Fibroblast of the aortic adventitia (primary cell): ENCODE data around the gene TPRX1. TPM values are rescaled to one million over a fixed set of nuclear protein-coding genes. Genes with fewer than 3 reads are reported as not detected.

Source experiments
- DNase-seq: peaks from one replicate; pipeline ENCODE4 v3.0.0-alpha.2; 2010; ENCODE audit warnings: low read depth
- H3K4me3 ChIP-seq: 2 replicates; pipeline ENCODE4 v1.5.1; 2011; ENCODE audit warnings: low read depth, mild to moderate bottlenecking, control low read depth, low read length, moderate library complexity
- small RNA-seq: library from RNA; depleted of rRNA; stranded (forward); fragments of <200 nt; gene quantifications from one replicate; pipeline ENCODE3, GENCODE V24; 2012
- total RNA-seq: library from RNA; depleted of rRNA; stranded (reverse); fragments of >200 nt; gene quantifications from 2 replicates; pipeline ENCODE4 v1.2.3, GENCODE V29; 2012; ENCODE audit warnings: low replicate concordance
- TF ChIP-seq, protein P1 (sequence below): IDR thresholded peaks from 2 replicates; pipeline ENCODE4 v1.5.1; 2011; ENCODE audit warnings: mild to moderate bottlenecking, low read length, control low read depth, inconsistent platforms; ENCODE audit not compliant: insufficient read depth

The TPRX1 gene
- total RNA-seq, 1 donor, result not detected

- no peak for DNase-seq
Measured at GRCh38 chr19:47752440-47753211, 51.7 kb downstream of the TPRX1 start.

More at GRCh38 chr19:47752440-47753211, 51.7 kb downstream of the TPRX1 start:
- TF ChIP-seq, protein P1, sequence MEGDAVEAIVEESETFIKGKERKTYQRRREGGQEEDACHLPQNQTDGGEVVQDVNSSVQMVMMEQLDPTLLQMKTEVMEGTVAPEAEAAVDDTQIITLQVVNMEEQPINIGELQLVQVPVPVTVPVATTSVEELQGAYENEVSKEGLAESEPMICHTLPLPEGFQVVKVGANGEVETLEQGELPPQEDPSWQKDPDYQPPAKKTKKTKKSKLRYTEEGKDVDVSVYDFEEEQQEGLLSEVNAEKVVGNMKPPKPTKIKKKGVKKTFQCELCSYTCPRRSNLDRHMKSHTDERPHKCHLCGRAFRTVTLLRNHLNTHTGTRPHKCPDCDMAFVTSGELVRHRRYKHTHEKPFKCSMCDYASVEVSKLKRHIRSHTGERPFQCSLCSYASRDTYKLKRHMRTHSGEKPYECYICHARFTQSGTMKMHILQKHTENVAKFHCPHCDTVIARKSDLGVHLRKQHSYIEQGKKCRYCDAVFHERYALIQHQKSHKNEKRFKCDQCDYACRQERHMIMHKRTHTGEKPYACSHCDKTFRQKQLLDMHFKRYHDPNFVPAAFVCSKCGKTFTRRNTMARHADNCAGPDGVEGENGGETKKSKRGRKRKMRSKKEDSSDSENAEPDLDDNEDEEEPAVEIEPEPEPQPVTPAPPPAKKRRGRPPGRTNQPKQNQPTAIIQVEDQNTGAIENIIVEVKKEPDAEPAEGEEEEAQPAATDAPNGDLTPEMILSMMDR, result no peak
- no peak overlapping the region for H3K4me3 ChIP-seq

Small RNAs within 50 kb of the gene (small RNA-seq; reads per million reads assigned to genes)
- gene AC008745.1, result not detected
- gene SNORD23, result not detected

Other genes starting within 250 kb of the TPRX1 start
- gene ZNF541, start 231.4 kb downstream of the TPRX1 start, total RNA-seq, result 0.27 and 0.41 TPM in 2 replicates
- gene BICRA, start 195.4 kb downstream of the TPRX1 start, total RNA-seq, result 1.1 and 8.5 TPM in 2 replicates
- gene EHD2, start 91.1 kb downstream of the TPRX1 start, total RNA-seq, result 70.4 and 110 TPM in 2 replicates
- gene NOP53, start 59.0 kb downstream of the TPRX1 start, total RNA-seq, result 105 and 151 TPM in 2 replicates
- gene SELENOW, start 25.8 kb downstream of the TPRX1 start, total RNA-seq, result 62.9 and 154 TPM in 2 replicates
- not detected in 2 replicates for gene CRX, start 17.4 kb upstream of the TPRX1 start, total RNA-seq
- gene TPRX2, start 54.7 kb upstream of the TPRX1 start, total RNA-seq, result not detected in 2 replicates
- not detected in 2 replicates for gene SULT2A1, start 81.8 kb upstream of the TPRX1 start, total RNA-seq
- gene BSPH1, start 187.6 kb upstream of the TPRX1 start, total RNA-seq, result not detected in 2 replicates
- not detected in 2 replicates for gene ELSPBP1, start 190.1 kb upstream of the TPRX1 start, total RNA-seq
- gene CABP5, start 239.5 kb upstream of the TPRX1 start, total RNA-seq, result not detected in 2 replicates